Mammary epithelial cell (primary cell): ENCODE measurements around the gene CPM.

Experiments
- EZH2 ChIP-seq: IDR thresholded peaks from 2 replicates; pipeline ENCODE4 v1.6.1; 2012; ENCODE audit warnings: low read length, inconsistent platforms, borderline replicate concordance
- TF ChIP-seq, protein P1 (sequence below), 2 donors: IDR thresholded peaks in 1 of 2; conservative IDR thresholded peaks in 1 of 2; 2 replicates each; pipeline ENCODE4 v1.5.1; 2011 to 2012; ENCODE audit warnings: inconsistent platforms in 2 of 2, low read length in 2 of 2, mild to moderate bottlenecking in 2 of 2, control low read depth in 1 of 2, low read depth in 1 of 2; ENCODE audit not compliant: insufficient read depth in 1 of 2; ENCODE audit errors: extremely low read depth in 1 of 2

DNA sequence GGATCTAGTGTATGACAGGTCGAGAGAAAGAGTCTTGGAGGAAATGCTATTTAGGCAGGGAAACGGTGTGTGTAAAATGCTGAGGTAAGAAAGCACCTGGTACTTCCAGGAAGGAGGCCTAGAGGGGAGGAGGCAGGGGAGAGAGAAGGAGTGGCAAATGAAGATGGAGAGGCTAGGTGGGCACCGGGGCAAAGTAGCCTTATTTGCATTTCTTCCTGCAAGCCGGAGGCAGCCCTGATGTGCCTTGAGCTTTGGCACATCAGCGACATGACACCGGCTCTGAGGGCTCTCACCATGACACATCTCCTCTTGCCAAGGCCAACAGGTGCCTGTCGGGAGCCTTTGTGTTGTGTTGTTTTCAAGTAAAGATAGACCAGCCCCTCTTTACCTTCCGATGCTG is 61.6 kb downstream of the CPM start:
- no peak for TF ChIP-seq EZH2
- TF ChIP-seq, protein P1, sequence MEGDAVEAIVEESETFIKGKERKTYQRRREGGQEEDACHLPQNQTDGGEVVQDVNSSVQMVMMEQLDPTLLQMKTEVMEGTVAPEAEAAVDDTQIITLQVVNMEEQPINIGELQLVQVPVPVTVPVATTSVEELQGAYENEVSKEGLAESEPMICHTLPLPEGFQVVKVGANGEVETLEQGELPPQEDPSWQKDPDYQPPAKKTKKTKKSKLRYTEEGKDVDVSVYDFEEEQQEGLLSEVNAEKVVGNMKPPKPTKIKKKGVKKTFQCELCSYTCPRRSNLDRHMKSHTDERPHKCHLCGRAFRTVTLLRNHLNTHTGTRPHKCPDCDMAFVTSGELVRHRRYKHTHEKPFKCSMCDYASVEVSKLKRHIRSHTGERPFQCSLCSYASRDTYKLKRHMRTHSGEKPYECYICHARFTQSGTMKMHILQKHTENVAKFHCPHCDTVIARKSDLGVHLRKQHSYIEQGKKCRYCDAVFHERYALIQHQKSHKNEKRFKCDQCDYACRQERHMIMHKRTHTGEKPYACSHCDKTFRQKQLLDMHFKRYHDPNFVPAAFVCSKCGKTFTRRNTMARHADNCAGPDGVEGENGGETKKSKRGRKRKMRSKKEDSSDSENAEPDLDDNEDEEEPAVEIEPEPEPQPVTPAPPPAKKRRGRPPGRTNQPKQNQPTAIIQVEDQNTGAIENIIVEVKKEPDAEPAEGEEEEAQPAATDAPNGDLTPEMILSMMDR (conservative IDR thresholded peaks at IDR 0.05 in 1 of 2, IDR thresholded peaks at IDR 0.05 in 1 of 2; ENCODE audit: extremely low read depth in 1 of 2, insufficient read depth in 1 of 2, low read depth in 1 of 2, low read length in 2 of 2) = no peak
